Activated CD8-positive, alpha-beta memory T cell treated with anti-CD3 and anti-CD28 coated beads, Interleukin-2, amount 50 U/mL, for 1 hour (primary cell): ENCODE measurements around the gene HECTD4.

Experiments used
- DNase-seq: peaks from one replicate; pipeline ENCODE4 v3.0.0-alpha.2; 2020; ENCODE audit errors: extremely low read depth

The HECTD4 gene

GRCh38 chr12:112208301-112208910 is 173.8 kb downstream of the HECTD4 start:
- DNase-seq, result no peak

- DNase-seq, result no peak
Measured at GRCh38 chr12:112207397-112207924, 174.8 kb downstream of the HECTD4 start.

- DNase-seq, result no peak
Measured at GRCh38 chr12:112206944-112207343, 175.3 kb downstream of the HECTD4 start.

GRCh38 chr12:112199136-112199535 is 183.1 kb downstream of the HECTD4 start:
- DNase-seq, result no peak

GRCh38 chr12:112198120-112198733 is 184.0 kb downstream of the HECTD4 start:
- no peak for DNase-seq

GRCh38 chr12:112196196-112196875 is 185.9 kb downstream of the HECTD4 start:
- no peak for DNase-seq

- DNase-seq, result no peak
Measured at GRCh38 chr12:112194601-112195247, 187.5 kb downstream of the HECTD4 start.

GRCh38 chr12:112192475-112192874 is 189.8 kb downstream of the HECTD4 start:
- no peak for DNase-seq

GRCh38 chr12:112191840-112192321 is 190.3 kb downstream of the HECTD4 start:
- no peak for DNase-seq

- DNase-seq, result no peak
Measured at GRCh38 chr12:112191201-112191600, 191.0 kb downstream of the HECTD4 start.

- no peak for DNase-seq
Measured at GRCh38 chr12:112190231-112191025, 191.8 kb downstream of the HECTD4 start.

- no peak for DNase-seq
Measured at GRCh38 chr12:112188130-112188830, 194.0 kb downstream of the HECTD4 start.

GRCh38 chr12:112185093-112185923 is 196.9 kb downstream of the HECTD4 start:
- DNase-seq, result no peak

GRCh38 chr12:112184056-112184887 is 198.0 kb downstream of the HECTD4 start:
- no peak for DNase-seq

- no peak for DNase-seq
Measured at GRCh38 chr12:112183141-112184021, 198.8 kb downstream of the HECTD4 start.

GRCh38 chr12:112182499-112182898 is 199.7 kb downstream of the HECTD4 start:
- no peak for DNase-seq

GRCh38 chr12:112180422-112180821 is 201.8 kb downstream of the HECTD4 start:
- DNase-seq, result no peak

- DNase-seq, result no peak
Measured at GRCh38 chr12:112179916-112180315, 202.3 kb downstream of the HECTD4 start.
